T-helper 1 cell (primary cell): ENCODE results near the gene MAFB.

Experiments
- DNase-seq, 5 donors: peaks; one replicate each; pipeline ENCODE4 v3.0.0-alpha.2; 2012 to 2020

The MAFB gene

GRCh38 chr20:40681165-40681564 is 7.9 kb downstream of the MAFB start:
- no peak for DNase-seq

- no peak for DNase-seq
These were observed 8.7 kb downstream of the MAFB start for GRCh38 chr20:40680161-40680959.

- DNase-seq, result no peak
These were observed 9.9 kb downstream of the MAFB start for GRCh38 chr20:40679184-40679583.

- no peak for DNase-seq
These were observed 10.7 kb downstream of the MAFB start for GRCh38 chr20:40678286-40678875.

GRCh38 chr20:40677343-40677924 is 11.6 kb downstream of the MAFB start:
- DNase-seq, result no peak

- no peak for DNase-seq
These were observed 12.4 kb downstream of the MAFB start for GRCh38 chr20:40676491-40677269.

- no peak for DNase-seq
These were observed 13.3 kb downstream of the MAFB start for GRCh38 chr20:40675599-40676221.

- no peak for DNase-seq
These were observed 15.6 kb downstream of the MAFB start for GRCh38 chr20:40673442-40673841.

- DNase-seq, result no peak
These were observed 16.9 kb downstream of the MAFB start for GRCh38 chr20:40672095-40672494.

GRCh38 chr20:40670253-40670652 is 18.8 kb downstream of the MAFB start:
- DNase-seq, result no peak

- DNase-seq, result no peak
These were observed 19.3 kb downstream of the MAFB start for GRCh38 chr20:40669692-40670091.

GRCh38 chr20:40668449-40669228 is 20.4 kb downstream of the MAFB start:
- no peak for DNase-seq

- DNase-seq, result no peak
These were observed 21.5 kb downstream of the MAFB start for GRCh38 chr20:40667503-40667902.

GRCh38 chr20:40666336-40666735 is 22.7 kb downstream of the MAFB start:
- no peak for DNase-seq

- DNase-seq, result no peak
These were observed 24.1 kb downstream of the MAFB start for GRCh38 chr20:40664891-40665290.

GRCh38 chr20:40663991-40664880 is 24.8 kb downstream of the MAFB start:
- no peak for DNase-seq

- no peak for DNase-seq
These were observed 25.7 kb downstream of the MAFB start for GRCh38 chr20:40663304-40663790.

GRCh38 chr20:40659567-40659966 is 29.5 kb downstream of the MAFB start:
- DNase-seq, result no peak

- no peak for DNase-seq
These were observed 30.5 kb downstream of the MAFB start for GRCh38 chr20:40658509-40658908.

- no peak for DNase-seq
These were observed 31.5 kb downstream of the MAFB start for GRCh38 chr20:40657526-40657925.

GRCh38 chr20:40655451-40655850 is 33.6 kb downstream of the MAFB start:
- no peak for DNase-seq
